ENCODE measurements around the gene TNFRSF8. TPM values are rescaled to one million over a fixed set of nuclear protein-coding genes. Genes with fewer than 3 reads are reported as not detected.

TNFRSF8 gene
- polyA plus RNA-seq, 1 donor (not counting 4 experiments of a cell fraction or from before 2014, with no cell fraction given) = 0.03 TPM

- Histone ChIP-seq H3K79me2 (ENCODE audit: control insufficient read depth, insufficient read depth, low read length) (no peaks in the 10 kb centered on the region), H3K36me3 (ENCODE audit: control insufficient read depth in 2 of 2, extremely low read depth in 1 of 2, insufficient read depth in 2 of 2, low read length in 2 of 2) (no peaks in the 10 kb centered on the region), H3K4me1 (ENCODE audit: control insufficient read depth, extremely low read depth, insufficient read depth, low read length) (peaks cover 13% of the 10 kb centered on the region), H3K27me3 (ENCODE audit: control insufficient read depth, extremely low read depth, insufficient read depth, low read length) (peaks cover 4% of the 10 kb centered on the region), H3K4me3 (ENCODE audit: control insufficient read depth in 2 of 3, extremely low read depth in 1 of 3, insufficient read depth in 2 of 3, low read depth in 1 of 3, low read length in 3 of 3) (no peak overlapping the region), H3K9me1 (ENCODE audit: control insufficient read depth, extremely low read depth, insufficient read depth, low read length) (no peaks in the 10 kb centered on the region), H2AFZ (ENCODE audit: control insufficient read depth, low read length) (no peak overlapping the region), H3K4me2 (ENCODE audit: control insufficient read depth, extremely low read depth, insufficient read depth, low read depth, low read length) (no peak overlapping the region), H3K27ac (ENCODE audit: control insufficient read depth, insufficient read depth, low read length) (no peak overlapping the region), H4K20me1 (ENCODE audit: control insufficient read depth, extremely low read depth, insufficient read depth, low read length) (no peaks in the 10 kb centered on the region), H3K9ac (ENCODE audit: control insufficient read depth, extremely low read depth, insufficient read depth, low read length) (no peak overlapping the region), H3K9me3 (ENCODE audit: control insufficient read depth, low read depth, low read length) (no peaks in the 10 kb centered on the region)
- DNase-seq (ENCODE audit: low read depth, low spot score) (no peak), FAIRE-seq (no peak)
- TF ChIP-seq EZH2 (IDR thresholded peaks at IDR 0.05; ENCODE audit: low read length) (no peak), CTCF (optimal IDR thresholded peaks at IDR 0.05 in 1 of 3, IDR thresholded peaks at IDR 0.05 in 1 of 3, conservative IDR thresholded peaks at IDR 0.05 in 1 of 3; ENCODE audit: extremely low read depth in 1 of 3, insufficient read depth in 2 of 3, low read length in 3 of 3) (no peak)
- dilution Hi-C loops (cut with MboI; ENCODE audit: extremely low pct_ligation_motif_present, low sequenced_read_pairs) = no loop called here
Measured at GRCh38 chr1:12135612-12136011, 72.5 kb downstream of the TNFRSF8 start.

GRCh38 chr1:12136916-12137610, 74.0 kb downstream of the TNFRSF8 start:
- FAIRE-seq (no peak), DNase-seq (ENCODE audit: low read depth, low spot score) (no peak)
- dilution Hi-C loops (cut with MboI; ENCODE audit: extremely low pct_ligation_motif_present, low sequenced_read_pairs) = no loop called here
- Histone ChIP-seq H4K20me1 (ENCODE audit: control insufficient read depth, extremely low read depth, insufficient read depth, low read length) (no peaks in the 10 kb centered on the region), H2AFZ (ENCODE audit: control insufficient read depth, low read length) (no peak overlapping the region), H3K4me1 (ENCODE audit: control insufficient read depth, extremely low read depth, insufficient read depth, low read length) (peaks cover 10% of the 10 kb centered on the region), H3K4me3 (ENCODE audit: control insufficient read depth in 2 of 3, extremely low read depth in 1 of 3, insufficient read depth in 2 of 3, low read depth in 1 of 3, low read length in 3 of 3) (no peak overlapping the region), H3K9me3 (ENCODE audit: control insufficient read depth, low read depth, low read length) (no peaks in the 10 kb centered on the region), H3K4me2 (ENCODE audit: control insufficient read depth, extremely low read depth, insufficient read depth, low read depth, low read length) (no peak overlapping the region), H3K27ac (ENCODE audit: control insufficient read depth, insufficient read depth, low read length) (no peak overlapping the region), H3K9ac (ENCODE audit: control insufficient read depth, extremely low read depth, insufficient read depth, low read length) (no peak overlapping the region), H3K27me3 (ENCODE audit: control insufficient read depth, extremely low read depth, insufficient read depth, low read length) (peaks cover 4% of the 10 kb centered on the region), H3K79me2 (ENCODE audit: control insufficient read depth, insufficient read depth, low read length) (no peaks in the 10 kb centered on the region), H3K9me1 (ENCODE audit: control insufficient read depth, extremely low read depth, insufficient read depth, low read length) (no peaks in the 10 kb centered on the region), H3K36me3 (ENCODE audit: control insufficient read depth in 2 of 2, extremely low read depth in 1 of 2, insufficient read depth in 2 of 2, low read length in 2 of 2) (no peaks in the 10 kb centered on the region)
- no peak for TF ChIP-seq CTCF (optimal IDR thresholded peaks at IDR 0.05 in 1 of 3, IDR thresholded peaks at IDR 0.05 in 1 of 3, conservative IDR thresholded peaks at IDR 0.05 in 1 of 3; ENCODE audit: extremely low read depth in 1 of 3, insufficient read depth in 2 of 3, low read length in 3 of 3)
- no peak for TF ChIP-seq EZH2 (IDR thresholded peaks at IDR 0.05; ENCODE audit: low read length)

Measured in keratinocyte (primary cell).